ENCODE results near the gene CCDC198.

DNA sequence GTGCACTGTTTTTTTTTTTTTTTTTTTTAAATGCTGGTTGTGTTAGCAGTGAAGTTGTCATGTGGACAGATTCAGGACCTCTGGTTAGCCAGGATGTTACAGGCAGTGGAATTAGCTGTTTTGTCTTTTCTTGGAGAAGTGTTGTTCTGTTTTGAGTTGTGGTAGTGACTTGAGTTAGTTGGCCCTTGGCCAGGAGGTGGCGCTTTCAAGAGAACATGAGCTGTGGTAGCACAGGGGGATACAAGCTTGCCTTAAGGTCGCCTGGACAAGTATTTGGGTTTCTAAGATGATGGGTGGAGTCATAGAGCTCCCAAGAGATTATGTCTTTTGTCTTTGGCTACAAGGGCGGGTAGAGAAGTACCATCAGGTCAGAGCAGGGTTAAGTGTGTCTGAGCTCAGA lies 33.3 kb upstream of the CCDC198 start:
- TF ChIP-seq, protein P1, sequence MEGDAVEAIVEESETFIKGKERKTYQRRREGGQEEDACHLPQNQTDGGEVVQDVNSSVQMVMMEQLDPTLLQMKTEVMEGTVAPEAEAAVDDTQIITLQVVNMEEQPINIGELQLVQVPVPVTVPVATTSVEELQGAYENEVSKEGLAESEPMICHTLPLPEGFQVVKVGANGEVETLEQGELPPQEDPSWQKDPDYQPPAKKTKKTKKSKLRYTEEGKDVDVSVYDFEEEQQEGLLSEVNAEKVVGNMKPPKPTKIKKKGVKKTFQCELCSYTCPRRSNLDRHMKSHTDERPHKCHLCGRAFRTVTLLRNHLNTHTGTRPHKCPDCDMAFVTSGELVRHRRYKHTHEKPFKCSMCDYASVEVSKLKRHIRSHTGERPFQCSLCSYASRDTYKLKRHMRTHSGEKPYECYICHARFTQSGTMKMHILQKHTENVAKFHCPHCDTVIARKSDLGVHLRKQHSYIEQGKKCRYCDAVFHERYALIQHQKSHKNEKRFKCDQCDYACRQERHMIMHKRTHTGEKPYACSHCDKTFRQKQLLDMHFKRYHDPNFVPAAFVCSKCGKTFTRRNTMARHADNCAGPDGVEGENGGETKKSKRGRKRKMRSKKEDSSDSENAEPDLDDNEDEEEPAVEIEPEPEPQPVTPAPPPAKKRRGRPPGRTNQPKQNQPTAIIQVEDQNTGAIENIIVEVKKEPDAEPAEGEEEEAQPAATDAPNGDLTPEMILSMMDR (conservative IDR thresholded peaks at IDR 0.05; ENCODE audit: low read depth, low read length) = peak; percentile 45; the same call in 1 of the 2 replicates
- TF ChIP-seq EZH2 (IDR thresholded peaks at IDR 0.05; ENCODE audit: low read length, unreplicated experiment) = no peak

Data from PC-3 (cell line).